A673 (cell line): Measurements from ENCODE around the gene ENO1.

Source experiments
- CTCF ChIP-seq: fragments of 300-800, 200-600 bp; sonication (generic); conservative IDR thresholded peaks from 2 replicates; pipeline ENCODE4 v1.5.1; 2017; ENCODE audit warnings: low read depth, mild to moderate bottlenecking, antibody characterized with exemption, low read length, moderate library complexity, mixed read lengths
- EZH2 ChIP-seq: fragments of 200-600 bp; sonication (generic); IDR thresholded peaks from 2 replicates; pipeline ENCODE4 v1.6.1; 2017; ENCODE audit warnings: borderline replicate concordance, low read depth, mild to moderate bottlenecking, mixed read lengths, antibody characterized with exemption, low read length; ENCODE audit not compliant: poor library complexity, severe bottlenecking

DNA sequence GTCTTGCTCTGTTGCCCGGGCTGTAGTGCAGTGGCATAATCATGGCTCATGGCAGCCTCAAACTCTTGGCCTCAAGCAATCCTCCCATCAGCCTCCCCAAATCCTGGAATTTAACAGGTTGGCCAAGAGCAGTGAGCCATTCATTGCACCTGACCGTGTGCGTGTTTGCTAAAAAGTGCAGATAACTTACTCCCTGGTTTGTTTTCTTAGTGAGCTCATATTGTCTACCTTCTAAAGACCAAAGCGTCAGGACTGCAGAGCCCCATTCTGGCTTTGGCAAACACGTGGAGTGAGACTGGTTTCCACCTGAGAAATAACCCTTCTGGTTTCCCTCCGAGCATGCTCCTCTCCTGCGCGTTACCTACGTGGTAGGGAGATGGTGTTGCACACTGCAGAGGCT, 35.0 kb upstream of the ENO1 start:
- TF ChIP-seq CTCF, result no peak
- no peak for TF ChIP-seq EZH2
